CD4-positive, alpha-beta T cell treated with Interferon gamma for 1 hour (primary cell): ENCODE measurements around the gene PAPSS1.
"Not testable (repeated sequence)": the region's sequence is repeated elsewhere in the genome, so short reads cannot be mapped to it uniquely, and the experiment has no call there.

Source experiments
- DNase-seq: peaks from one replicate; pipeline ENCODE4 v3.0.0-alpha.2; 2020

Gene PAPSS1

DNA sequence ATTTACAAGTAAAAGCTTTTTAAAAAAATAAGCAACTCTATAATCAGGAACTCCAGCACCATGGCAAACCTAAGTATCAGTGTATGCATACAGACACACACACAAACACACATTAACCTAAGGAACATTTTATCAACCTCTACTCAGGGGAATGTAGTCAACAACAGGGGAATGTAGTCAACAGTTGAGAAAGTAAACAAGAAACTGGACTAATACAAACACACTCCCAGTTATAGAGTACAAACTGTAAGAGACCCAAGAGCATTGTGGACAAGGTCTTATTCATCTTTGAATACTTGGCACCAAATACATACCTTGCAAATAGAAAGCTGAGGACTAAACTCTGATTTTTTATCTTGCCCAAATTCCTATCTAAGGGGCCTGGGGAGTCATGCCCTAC is 36.2 kb downstream of the PAPSS1 start:
- no peak for DNase-seq

DNA sequence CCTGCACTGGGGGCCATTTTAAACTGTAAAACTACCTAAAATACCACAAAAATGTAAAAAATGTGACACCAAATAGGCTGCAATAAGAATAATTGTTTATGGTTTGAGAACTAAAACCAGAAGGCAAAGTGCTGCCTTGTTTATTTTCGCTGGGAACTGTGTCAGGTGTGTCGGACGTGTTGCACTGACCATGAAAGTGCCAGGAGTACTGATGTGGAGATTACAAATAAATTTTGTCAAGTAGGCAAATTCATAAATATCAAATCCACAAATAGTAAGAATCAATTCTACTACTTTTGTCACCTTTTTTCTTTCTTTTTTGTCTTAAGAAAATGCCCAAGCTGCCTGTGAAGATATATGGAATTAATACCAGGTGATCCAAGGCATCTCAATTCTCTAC is 37.7 kb downstream of the PAPSS1 start:
- DNase-seq, result no peak

DNA sequence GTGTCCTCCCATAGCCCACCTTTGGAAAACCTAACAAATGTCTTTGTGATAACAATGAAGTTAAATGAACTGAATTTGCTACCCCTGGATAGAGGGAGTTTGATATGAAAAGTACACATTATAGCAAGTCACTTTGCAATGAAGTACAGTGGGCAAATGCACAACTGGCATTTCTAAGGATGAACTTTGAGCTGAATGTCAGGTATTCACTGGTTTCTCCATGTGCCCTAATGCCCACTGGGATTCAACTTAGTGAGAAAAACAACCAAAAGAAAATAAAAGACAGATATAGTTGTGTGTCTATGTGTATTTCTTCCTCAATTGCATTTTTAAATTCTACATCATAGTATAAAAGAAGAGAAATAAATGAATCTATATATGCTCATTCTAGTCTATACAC is 51.0 kb downstream of the PAPSS1 start:
- DNase-seq, result no peak

DNA sequence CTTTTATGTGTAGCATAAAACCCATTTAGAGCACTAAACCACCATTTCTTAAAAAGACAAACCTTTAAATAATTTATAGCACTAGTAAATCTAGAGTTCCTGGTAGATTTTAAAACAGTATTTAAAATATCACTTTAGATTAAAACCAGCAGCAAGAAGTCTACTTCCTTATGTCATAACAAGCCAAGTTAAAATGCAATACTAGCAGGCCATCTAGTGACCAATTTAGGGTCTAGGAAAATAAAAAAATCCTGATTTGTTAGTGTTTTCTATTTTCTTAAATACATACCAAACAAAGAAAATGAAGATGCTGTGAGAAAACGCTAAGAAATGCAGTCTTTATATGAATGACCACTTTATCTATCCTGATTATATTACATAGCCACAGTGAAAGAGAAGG is 53.9 kb downstream of the PAPSS1 start:
- DNase-seq, result no peak

DNA sequence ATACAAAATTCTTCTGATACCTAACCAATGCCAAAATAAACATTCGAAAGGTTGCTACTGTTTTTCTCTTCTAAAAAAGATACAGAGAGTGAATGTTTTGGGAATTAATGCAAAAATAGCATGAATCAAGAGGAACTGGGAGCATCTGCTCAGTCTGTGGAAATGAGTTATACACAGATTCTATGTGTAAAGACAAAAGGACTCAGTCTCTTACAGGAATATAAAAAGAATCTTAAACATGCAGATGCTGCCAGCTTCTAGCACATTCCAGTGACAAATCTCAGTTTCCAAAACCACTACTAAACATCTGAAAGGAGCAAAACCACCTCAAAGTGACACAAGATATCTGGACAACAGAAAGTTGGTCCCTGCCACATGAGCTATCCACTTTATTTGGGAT is 55.0 kb downstream of the PAPSS1 start:
- DNase-seq, result no peak

DNA sequence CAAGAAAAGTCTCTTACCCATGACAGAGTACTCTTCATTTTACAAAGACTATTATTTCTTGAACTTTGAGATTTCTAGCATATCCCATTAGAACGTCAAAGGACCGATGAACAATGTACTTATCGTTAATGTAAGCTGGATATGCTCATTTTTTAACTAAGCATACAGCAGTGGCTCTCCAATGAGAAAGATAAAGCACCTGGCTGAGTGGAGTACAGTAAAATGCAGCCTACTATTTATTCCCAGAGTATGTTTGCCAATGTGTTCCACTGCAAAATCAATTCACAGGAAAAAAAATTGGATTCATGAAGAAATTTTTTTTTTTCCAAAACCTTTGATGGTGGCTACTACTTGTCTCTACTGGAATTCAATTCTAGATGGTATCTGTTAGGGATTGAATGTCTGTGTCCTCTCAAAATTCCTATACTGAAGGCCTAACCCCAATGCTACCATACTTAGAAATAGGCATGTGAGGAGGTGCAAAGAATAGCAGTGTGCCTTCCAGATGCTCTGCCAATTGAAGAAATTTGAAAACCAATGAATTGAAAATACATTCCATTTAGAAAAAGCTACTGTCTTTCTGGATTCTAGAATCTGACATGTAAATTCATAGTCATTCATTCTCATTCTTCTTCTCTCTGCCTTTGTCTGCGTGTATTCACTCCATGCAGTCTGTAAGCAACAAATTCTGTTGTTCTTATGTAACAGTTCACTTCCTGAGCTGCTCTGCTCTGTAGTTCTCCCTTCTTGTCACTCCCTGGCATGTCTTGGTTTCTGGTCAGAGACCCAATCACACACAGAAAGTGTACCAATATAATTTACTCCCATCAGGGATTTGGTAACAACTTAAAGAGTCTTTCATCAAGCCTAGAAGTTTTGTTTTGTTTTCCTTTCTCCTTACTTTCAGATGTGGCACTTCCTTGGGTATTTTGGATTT is 61.4 kb downstream of the PAPSS1 start:
- no peak for DNase-seq

DNA sequence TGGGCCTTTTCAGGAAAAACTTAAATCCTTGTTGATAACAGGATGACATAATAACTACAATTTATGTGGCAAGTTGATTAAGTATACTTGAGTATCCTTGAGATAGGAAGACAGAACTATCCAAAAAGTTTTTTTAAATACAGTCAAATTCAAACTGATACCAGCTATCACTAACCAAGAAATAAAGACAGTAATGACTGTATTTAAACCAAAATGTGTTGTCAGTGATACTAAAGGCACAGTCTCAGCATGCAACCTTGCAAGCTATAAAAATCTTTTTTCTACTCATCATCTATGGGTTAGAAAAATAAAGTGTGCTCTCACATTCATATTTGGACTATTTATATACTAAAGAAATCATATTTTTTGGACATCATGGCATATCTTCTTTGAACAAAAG is 64.7 kb downstream of the PAPSS1 start:
- no peak for DNase-seq

DNA sequence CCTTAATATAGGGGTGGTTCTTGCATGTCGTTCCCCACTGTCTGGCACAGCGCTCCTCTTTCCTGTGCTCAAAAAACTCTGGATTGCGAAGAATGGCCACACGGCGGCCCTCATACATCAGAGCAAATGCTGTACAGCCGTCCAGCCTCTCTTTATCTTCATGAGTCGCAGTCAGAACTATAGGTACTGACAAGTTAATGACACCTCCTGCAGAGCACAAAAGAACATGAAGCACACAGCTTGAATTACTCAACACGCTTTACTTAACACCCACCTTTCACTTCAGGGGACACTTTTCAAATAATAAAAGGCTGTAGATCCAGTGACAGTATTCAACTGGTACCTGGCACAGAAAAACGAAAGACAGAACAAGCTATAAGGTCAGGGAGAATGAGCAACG is 65.3 kb downstream of the PAPSS1 start:
- no peak for DNase-seq

DNA sequence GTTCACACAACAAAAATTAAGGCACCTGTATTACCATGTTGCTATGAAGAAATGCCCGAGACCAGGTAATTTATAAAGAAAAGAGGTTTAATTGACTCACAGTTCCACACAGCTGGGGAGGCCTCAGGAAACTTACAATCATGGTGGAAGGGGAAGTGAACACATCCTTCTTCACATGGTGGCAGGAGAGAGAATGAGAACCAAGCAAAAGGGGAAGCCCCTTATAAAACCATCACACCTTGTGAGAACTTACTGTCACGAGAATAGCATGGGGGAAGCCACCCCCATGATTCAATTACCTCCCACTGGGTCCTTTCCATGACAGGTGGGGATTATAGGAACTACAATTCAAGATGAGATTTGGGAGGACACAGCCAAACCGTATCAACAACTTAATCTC is 68.6 kb downstream of the PAPSS1 start:
- DNase-seq, result not testable (repeated sequence)

DNA sequence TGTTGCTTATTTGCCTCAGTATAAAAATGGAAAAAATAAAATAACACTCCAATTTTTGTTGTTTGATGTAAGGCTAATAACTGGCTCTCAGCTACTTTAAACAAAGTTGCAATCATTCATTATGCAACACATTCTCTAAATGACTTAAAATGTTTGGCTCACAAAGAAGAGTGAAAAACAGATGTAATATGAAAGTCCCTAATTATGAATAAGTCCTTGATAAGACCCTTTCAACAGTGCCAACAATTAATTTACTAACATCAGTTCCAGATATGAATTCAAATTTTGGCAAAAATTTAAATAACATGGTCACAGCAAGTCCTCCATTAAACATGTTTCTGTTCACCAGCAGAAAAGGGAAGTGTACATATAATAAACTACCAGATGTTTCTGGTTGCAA is 69.8 kb downstream of the PAPSS1 start:
- no peak for DNase-seq

DNA sequence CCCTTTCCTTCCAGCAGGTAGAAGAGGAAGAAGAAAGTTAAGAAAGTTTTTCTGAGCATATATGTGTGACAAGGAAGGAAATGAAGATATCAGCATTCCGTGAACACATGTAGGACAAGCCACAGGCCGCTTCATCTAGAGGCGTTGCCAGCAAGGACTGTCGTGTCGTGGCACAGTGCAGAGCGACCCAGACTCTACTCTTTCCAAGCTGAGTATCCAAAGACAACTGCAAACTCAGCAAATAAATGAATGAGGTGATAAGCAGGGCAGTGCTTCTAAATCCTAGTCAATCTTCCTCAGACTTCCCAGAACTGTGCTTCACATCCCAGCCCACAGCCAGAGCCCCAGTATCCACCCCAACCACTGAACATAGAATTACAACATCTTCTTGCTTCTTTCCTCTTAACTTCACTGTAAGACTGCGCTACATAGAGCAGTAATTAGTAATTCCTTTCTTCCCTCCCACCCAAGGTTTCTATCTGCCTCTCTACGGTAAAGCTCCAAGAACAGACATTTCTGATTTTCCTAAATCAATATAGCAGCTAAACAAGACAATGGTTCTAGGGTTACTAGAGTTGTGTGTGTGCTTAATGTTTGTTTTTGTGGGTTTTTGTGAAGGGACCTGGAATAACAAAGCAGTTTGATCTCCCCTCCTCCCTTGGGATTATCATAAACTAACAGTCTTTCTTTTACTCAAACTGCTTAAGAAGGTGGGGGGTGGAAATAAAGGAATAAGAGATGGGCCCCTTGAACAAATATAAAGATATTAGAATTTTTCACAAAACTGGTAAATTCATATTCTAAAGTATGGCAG is 71.6 kb downstream of the PAPSS1 start:
- no peak for DNase-seq

DNA sequence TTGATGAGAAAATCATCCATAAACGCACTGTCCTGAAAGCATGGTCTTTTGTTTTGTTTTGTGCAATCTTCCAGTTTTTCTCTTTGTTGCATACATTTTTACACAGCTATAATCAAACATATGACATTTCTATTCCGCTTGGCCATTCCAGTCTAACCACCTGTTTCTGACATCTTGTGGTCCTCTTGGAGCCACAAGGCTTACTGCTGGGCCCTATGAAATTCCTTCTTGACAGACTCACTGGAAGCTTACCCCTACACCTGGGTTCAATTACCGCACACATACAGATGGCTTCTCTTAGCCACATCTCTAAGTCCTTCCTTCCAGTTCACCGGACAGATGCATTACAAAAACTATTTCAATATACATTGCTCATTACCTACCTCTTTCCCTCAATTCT is 72.4 kb downstream of the PAPSS1 start:
- no peak for DNase-seq

DNA sequence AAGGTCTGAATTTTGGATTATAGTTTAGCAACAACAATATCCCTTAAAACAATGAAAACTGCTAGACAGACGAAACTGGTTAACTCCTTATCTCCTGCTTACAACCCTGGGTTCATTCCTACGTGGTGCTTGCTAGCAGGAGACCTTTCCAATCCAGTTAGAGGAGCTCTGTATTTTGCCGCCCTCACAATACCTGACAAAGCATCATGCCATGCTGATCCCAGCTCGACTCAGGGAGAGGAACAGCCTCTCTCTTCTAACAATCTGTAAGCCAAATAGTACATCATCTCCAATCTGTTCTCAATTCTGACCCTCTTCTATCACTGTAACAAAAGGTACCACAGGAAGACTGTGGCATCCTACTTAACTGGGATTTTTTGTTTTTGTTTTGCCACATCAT is 74.4 kb downstream of the PAPSS1 start:
- DNase-seq, result no peak

DNA sequence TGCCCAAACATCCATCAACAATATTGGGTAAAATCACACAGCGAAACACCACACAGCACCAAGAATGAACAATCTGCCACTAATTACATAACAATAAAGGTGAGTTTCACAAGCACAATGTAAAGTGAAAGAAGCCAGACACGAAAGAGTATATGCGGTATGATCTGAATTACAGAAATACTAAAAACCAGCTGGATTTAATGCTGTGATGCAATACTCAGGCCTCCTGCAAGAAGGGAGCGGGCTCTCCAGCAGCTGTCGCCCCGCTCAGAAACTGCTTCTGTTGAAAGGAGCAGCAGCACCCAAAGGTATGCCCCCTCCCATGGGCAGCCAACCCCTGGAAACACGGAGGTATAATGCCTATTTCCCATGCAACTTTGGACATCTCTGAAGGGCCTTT is 77.0 kb downstream of the PAPSS1 start:
- DNase-seq, result no peak

DNA sequence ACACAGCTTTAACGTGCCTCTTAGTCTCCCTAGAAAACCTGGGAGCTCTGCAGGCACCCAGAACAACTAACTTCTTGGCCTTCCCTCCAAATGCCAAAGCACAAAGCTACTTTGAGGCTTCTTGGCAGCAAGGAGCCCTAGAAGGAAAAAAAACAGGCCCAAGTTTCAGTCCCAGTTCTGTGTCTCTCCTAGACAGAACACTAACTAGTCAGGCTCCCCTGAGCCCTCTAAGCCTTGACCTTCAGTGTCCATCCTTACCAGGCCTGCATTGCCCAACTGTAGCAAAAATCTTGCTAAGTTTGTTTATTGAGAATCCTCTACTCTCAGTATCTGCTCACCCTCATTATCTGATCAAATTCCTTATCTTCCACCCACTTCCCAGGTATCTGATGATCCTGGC is 79.2 kb downstream of the PAPSS1 start:
- DNase-seq, result no peak

DNA sequence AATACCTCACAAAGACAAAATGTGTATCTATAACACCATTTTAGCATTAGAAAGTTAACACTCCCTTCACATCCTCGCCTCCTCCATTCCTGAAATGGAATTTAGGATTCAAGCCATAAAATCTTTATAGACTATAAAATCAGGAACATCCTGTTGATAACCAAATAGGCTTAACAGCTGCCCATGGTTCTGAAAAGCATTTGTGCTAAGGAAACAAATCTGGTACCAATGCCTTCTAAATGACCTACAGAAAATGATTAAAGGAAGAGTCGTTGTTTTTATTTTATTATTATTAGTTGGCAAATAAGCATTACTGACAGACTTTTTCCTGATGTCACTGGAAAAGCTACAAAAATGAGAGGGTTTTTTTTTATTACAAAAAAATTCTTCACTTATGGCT is 79.8 kb downstream of the PAPSS1 start:
- no peak for DNase-seq

DNA sequence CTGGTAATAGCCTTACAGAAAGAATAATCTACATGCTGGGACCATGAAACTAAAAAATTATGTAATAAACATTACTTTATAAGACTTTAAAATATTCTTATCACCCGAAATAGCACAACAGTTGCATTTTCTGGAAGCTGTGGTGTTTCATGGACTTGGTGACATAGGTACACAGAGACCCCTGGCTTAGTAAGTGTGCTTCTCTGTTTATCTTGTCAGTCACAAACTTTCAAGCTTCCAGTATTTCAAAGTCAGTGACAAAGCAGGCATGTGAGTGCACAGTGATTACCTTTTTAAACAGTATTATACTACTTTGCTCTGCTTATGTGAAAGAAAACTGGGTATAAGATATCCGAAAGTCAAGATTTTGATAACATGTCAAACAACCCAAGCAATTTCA is 84.3 kb downstream of the PAPSS1 start:
- no peak for DNase-seq

DNA sequence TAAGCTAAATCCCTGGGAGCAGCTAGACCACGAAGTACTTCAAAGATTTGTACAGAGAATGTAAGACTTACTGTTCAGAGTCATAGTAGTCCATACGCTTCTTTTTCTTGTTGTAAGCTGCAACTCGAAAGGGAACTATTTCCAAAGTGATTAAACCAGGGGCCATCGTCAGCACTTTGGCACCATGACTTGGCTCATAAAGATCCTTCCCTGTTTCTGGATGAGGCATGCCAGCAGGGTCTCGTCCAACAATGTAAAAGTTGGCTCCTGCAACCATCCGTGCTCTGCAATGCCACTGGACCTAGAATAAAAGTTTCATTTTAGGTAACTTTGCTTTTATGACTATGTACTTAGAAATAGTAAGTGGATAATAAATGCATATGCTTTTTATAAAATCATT is 88.5 kb downstream of the PAPSS1 start:
- no peak for DNase-seq

DNA sequence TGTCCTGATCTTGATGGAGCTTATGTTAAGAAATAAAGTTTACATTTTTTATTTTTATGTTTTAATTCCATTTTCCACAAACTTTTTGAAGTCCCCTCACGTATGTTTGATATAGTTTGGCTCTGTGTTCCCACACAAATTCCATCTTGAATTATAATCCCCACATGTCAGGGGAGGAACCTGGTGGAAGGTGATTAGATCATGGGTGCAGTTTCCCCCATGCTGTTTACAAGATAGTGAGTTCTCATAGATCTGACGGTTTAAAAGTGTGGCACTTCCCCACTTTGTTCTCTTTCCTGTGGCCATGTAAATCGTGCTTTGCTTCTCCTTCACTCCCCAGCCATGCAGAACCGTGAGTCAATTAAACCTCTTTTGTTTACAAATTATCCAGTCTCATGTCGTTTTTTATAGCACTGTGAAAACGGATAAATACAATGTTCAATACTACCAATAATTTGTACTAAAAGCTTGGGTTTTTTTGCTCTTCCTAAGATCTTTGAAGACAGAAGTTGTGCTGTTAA is 89.8 kb downstream of the PAPSS1 start:
- DNase-seq, result no peak

DNA sequence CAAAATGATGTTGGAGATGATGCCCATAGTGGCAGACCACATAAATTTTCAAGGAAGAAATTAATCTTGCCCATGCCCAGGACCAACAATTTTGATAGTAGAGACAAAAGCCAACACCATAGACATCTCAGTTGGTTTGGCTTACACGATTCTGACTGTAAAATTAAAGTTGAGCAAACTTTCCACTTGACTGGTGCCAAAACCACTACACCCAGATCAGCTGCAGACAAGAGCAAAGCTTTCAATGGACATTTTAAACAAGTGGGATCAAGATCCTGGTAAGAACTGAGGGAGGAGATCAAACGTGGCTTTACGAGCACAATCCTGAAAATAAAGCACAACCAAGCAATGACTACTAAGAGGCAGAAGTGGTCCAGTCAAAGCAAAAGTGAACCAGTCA is 90.7 kb downstream of the PAPSS1 start:
- no peak for DNase-seq

DNA sequence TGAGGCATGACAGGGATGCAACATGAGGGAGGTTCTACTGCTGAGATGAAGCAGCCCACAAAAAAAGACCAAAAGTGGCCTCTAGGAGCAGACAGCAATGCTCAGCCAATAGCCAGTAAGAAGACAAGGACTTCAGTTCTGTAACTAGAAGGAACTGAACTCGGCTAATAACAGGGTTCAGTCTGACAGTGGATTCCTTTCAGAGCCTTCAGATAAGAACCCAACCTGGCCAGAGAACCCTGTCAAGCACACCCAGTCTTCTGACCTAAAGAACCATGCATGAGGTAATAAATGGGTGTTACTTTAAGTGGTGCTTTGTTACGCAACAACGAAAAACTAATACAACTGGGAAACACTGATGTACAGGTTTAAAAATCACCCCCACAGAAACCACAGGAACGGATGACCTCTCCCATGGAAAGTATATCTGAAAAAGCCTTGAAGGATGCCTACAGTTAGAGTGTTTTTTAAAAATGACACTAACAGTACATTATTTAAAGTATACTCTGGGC is 94.6 kb downstream of the PAPSS1 start:
- DNase-seq, result no peak

DNA sequence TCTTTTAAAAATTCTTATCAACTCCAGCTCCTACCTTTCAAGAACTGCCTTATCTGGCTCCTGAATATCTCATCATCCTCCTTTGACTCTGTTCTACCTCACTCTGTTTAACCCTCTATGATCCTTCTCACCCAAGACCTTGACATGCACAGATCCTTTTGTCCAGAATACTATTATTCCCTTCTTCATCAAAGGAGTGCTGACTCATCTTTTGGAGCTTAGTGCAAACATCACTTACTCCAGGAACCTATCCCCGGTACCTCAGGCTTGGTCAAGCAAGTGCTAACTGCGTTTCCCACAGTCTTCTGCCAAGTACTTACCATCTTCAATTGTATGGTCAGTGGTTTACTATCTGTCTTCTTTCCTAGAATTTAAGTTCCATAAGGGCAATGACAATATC is 96.0 kb downstream of the PAPSS1 start:
- no peak for DNase-seq

DNA sequence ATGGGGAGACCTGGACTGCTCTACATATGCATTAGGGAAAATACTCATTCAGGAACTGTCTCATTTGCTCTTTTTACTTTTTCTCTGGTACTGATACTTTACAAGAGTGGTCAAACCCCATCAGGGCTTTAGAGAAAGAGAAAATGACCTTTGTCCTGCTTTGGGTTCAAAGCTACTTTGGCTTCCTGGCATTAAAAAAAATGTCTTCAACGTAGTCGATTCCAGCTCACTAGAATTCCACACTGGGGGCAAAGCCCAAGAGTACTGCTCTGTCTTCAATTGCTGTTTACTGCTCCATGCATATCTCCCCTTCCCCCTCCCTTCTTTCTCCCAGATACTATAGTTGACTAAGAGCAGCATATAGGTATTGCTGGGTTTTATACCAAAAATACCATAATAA is 98.0 kb downstream of the PAPSS1 start:
- no peak for DNase-seq

DNA sequence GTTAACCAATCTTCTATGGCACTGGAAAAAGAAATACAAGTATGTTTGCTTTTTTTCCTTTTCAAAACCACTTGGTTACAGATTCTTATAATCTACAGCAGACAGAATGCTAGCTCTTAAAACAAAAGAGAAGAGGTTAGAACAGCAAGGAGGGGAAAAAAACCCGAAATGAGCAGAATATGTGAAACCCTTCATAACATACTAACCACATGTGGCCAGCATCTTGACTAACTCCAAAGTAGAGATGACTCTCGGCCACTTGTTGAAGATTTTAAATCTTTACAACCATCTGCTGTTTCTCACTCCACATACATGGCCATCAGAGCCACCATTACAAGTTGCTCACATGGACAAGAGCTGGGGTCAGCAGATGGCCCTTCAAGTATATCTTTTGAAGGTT is 100.3 kb downstream of the PAPSS1 start:
- no peak for DNase-seq
